ENCODE results near the gene NCR3LG1.
"Not testable (repeated sequence)": the region's sequence is repeated elsewhere in the genome, so short reads cannot be mapped to it uniquely, and the experiment has no call there.

Gene NCR3LG1

DNA sequence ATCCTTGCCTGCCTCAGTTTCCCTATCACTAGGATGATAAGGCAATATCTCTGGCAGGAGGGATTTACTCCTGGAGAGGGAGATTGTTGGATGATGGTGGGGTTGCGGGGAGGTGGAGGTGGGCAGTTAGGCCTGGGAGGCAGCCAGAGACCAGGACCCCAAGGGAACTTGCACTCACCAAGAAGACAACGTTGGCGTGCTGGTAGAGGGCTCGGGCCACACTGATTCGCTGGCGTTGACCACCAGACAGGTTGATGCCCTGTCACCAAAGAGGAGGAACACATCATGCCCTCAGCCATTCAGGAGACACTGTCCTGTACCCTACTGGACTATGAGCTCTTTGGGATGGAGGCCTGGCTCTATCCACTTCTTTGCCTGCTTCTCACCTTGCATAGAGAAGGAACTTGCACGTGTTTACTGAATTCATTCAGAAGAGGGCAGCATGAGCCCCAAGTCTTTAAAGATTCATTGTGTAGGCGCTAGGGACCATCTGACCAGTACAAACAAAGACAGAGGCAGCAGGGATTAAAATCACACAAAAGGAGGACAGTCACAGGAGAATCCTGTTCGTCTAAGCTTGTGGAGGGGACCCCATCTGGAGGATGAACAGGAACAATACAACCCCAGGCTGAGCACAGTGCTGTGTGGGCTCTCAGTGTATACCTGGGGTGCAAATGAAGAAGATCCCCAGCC, 61.0 kb downstream of the NCR3LG1 start:
- no peak for DNase-seq (ENCODE audit: low spot score)

DNA sequence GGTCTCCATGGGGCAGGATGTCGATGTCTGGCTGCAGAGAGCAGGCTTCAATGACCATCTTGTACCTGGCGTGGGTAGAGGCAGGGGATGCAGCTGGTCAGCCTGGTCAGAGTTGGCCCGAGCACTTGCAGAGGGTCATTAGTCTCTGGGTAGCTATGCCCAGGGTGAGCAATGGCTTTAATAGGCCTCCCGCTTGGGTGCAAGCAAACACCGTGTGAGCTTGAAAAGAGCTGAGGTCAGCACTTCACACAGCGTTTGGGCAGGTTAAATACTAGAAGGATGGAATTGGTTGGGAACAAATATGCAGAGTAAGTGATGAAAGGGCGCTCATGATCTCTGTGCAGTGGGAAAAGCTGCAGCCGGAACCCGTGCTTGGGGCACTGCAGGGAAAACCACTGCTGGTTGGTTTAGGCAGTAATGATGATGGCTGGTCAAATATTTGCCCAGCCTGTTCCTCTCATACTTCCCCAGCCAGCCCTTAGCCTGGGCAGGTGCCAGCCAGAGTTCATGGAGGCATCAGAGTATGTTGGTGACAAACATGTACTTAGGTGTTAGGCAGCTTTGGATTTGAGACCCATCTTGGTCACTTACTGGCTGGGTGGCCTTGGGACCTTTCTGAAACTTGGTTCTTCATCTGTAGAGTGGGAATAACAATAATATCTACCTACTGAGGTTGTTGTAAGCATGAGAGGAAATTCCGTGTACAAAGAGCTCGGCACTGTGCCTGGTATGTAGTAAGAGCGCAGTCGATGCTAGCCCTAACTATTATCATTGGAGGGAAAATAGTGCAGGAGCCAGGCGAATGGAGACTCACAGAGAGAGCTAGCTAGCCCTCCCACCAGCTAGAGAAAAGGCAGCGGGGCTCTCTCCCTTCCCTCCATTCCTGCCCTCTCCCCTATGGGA, 62.1 kb downstream of the NCR3LG1 start:
- no peak for DNase-seq (ENCODE audit: low spot score)

DNA sequence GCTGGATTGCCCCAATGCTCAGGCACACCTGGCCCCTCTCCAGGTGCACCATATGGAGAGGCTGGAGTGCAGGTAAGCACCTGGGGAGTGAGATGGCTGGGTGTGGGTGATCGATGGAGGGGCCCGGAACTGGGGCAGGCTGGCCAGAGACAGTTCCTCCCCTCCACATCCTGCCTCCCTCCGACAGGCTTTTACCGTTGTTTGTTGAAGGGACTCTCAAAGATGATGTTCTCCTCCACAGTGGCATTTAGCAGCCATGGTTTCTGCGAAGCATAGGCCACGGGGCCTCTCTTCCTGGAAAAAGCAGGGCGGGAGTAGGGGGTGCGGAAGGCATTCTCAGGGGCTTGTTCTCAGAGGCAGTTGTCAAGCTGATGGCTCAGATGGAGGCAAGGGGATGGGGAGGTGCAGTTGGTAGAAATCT, 62.7 kb downstream of the NCR3LG1 start:
- no peak for DNase-seq (ENCODE audit: low spot score)

DNA sequence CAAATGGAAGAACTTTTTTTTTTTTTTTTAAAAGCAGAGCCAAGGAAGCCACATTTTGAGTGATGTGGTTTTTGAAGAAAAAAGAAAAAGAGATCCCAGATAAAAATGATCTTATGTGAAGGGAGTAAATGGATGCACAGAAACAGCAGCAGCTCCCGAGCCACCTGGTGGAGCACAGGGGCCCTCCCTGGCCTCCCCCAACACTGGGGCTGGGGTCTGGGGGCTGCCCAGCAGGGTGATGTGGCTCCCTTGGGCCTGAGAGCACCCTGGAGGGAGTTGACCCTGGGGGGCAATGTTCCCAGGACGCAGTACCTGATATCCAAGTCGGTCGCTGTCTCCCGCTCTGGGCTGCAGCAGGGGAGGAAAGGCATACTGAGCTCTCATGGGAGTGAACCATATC, 63.4 kb downstream of the NCR3LG1 start:
- no peak for DNase-seq (ENCODE audit: low spot score)

DNA sequence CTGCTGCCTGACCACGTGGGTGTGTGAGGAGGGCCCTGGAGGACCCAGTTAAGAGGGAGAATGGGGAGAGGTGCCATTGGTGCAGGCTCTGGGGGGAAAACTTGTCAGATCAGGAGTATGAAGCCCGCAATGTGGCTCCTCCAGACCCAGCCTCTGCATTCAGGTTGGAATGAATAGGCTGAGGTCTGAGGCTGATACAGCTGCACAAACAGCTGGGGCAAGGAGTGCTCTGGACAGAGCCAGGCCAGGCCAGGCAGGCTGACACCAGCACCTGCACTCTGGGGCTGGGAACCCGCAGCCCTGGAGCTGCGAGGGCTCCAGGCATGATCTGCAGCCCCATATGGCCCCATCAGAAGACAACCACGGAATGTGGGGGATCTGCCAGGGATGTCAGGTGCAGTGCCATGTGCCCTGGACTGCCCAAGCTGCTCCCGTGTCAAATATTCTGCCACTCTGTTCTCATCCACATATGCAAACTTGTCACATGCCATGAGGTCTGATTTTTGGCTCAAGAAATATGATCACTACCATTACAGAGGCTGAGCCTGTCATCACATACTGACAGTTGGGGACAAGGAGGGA, 64.0 kb downstream of the NCR3LG1 start:
- DNase-seq (ENCODE audit: low spot score), result no peak

DNA sequence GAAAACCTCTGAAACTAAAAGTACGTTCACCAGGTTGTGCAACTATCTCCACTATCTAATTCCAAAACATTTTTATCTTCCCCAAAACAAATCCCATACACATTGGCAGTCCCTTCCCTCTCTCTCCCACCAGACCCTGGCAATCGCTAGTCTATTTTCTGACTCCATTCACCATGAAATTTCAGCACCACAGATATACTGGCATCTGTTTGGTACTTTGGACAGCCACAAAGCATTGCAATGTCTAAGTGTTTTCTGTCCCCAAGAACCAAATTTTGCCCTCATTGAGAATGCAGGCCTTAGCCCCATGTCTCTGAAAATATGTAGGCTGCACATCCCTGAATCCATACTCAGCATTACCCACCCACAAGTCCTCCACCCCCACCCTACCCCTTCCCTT, 64.9 kb downstream of the NCR3LG1 start:
- DNase-seq (ENCODE audit: low spot score), result no peak

DNA sequence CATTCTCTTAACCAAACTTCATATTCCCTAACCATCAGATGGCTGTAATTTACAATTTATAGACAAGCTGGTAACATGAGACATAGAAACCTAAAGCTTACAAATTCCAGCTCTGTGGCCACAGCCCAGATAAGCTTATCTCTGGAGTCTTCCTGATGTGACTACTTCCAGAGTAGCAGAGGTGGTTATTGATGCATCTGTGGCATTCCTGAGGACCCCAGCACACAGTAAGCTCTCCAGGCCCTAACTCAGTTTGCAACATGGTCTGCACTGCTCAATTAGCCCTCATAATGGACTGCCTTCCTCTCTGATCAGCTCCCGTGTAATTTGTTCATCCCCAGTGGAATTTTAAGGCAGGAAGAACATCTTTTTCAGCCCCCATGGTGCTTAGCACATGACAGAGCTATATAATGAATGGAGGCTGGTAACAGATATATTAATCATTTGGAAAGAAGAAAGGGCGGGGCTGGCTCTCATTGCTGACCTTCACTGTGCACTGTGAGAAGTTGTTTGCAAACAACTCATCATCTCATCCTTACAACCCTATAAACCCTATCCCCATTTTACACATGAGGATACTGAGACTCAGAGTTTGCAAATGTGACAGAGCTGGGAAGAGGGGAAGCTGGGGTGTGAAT, 67.0 kb downstream of the NCR3LG1 start:
- DNase-seq (ENCODE audit: low spot score), result no peak

DNA sequence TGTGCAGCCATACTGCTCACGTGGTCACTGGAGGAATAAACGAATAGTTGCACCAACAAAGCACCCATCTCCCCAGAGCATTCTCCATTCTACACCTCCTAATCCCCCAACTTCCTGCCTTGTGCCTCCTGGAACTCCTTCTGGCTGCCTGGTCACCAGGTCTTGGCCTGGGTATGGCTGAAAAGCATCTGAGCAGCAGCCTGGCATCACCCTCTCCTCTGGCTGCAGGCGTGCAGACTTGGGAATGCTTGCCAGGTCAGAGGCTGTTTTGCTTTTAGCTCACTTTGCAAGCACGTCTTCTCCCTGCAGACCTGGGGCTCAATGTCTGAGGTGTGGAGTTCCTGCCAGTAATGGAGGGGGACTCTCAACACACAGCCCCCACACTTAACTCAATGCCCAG, 70.2 kb downstream of the NCR3LG1 start:
- DNase-seq (ENCODE audit: low spot score), result no peak

DNA sequence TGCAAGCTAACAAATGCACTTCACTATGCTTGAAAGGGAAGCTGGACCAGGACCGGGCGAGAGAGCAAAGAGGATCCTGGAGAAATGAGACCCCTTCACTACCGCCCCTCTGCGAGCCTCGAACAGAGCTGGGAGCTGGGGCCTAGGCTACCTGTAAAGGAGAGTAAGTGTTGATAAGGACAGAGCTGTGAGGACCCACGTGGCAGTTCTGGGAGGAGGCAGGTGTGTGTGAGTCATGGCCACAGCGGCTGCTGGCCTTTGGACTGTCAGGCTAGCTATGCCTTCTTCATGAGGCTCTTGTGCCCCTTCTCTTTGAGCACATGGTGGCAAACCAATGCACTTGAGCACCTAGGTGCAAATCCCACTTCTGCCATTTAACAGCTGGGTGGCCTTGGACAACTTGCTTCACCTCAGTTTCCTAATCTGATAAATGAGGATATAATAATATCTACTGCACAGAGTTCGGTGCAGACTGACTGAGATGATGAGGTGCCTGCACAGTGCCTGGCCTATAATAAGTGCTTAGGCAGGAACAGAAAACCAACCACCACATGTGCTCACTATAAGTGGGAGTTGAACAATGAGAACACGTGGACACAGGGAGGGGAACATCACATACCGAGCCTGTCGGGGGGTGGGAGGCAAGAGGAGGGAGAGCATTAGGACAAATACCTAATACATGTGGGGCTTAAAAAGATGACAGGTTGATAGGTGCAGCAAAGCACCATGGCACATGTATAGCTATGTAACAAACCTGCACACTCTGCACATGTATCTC, 72.1 kb downstream of the NCR3LG1 start:
- DNase-seq (ENCODE audit: low spot score), result no peak

DNA sequence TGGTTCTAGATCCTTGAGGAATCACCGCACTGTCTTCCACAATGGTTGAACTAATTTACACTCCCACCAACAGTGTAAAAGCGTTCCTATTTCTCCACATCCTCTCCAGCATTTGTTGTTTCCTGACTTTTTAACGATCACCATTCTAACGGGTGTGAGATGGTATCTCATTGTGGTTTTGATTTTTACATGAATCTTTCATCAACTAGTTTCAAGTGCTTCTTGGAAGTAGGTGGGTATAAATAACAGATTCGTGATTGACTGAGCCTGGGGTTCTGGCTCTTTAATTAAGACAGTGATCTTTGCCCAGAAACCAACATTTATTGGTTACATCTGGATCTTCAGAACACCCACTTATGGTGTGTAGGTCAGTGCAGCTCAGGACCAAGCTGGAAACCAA, 74.6 kb downstream of the NCR3LG1 start:
- DNase-seq (ENCODE audit: low spot score), result not testable (repeated sequence)

Data from AG20443 (cell line).